Coronary artery (tissue), 2 donors: ENCODE measurements around the gene SPTLC1.
"Not testable (repeated sequence)": the region's sequence is repeated elsewhere in the genome, so short reads cannot be mapped to it uniquely, and the experiment has no call there.

Experiments
- DNase-seq: peaks from one replicate; pipeline ENCODE4 v3.0.0-alpha.2; 2017; ENCODE audit warnings: low spot score
- H3K27ac ChIP-seq, 2 donors: fragments of 200-600 bp; sonication (generic); one replicate each; pipeline ENCODE4 v1.5.1; 2016 to 2019
- H3K4me3 ChIP-seq: fragments of 200-600 bp; sonication (generic); 2 replicates; pipeline ENCODE4 v1.5.1; 2016; ENCODE audit warnings: mild to moderate bottlenecking, moderate library complexity
- CTCF ChIP-seq: fragments of 200-600 bp; sonication (generic); IDR thresholded peaks from one replicate; pipeline ENCODE4 v1.5.1; 2019; ENCODE audit warnings: antibody characterized with exemption

The SPTLC1 gene

GRCh38 chr9:92121265-92121664 is 6.1 kb upstream of the SPTLC1 start:
- no peak overlapping the region for H3K4me3 ChIP-seq
- DNase-seq: no peak
- TF ChIP-seq CTCF: no peak
- H3K27ac ChIP-seq: no peak overlapping the region

DNA sequence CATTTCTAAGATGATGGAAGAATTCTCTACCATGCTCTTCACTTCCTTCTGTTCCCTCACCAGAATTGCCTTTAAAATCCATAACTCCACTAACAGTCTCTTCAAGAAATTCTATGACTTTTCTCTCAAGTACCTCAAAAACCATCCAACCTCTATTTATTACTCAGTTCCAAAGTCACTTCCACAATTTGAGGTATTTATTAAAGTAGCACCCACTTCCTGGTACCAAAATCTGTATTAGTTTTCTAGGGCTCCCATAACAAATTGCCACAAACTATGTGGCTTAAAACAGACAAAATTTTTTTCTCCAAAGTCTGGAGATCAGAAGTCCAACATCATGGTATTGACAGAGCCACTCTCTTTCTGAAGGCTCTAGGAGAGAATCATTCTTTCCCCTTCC is 4.9 kb upstream of the SPTLC1 start:
- DNase-seq: no peak
- Histone ChIP-seq H3K27ac (no peak overlapping the region), H3K4me3 (no peak overlapping the region)
- TF ChIP-seq CTCF: no peak

GRCh38 chr9:92119586-92119985 is 4.4 kb upstream of the SPTLC1 start:
- DNase-seq: no peak
- TF ChIP-seq CTCF: no peak
- no peak overlapping the region for H3K4me3 ChIP-seq
- no peak overlapping the region for H3K27ac ChIP-seq

DNA sequence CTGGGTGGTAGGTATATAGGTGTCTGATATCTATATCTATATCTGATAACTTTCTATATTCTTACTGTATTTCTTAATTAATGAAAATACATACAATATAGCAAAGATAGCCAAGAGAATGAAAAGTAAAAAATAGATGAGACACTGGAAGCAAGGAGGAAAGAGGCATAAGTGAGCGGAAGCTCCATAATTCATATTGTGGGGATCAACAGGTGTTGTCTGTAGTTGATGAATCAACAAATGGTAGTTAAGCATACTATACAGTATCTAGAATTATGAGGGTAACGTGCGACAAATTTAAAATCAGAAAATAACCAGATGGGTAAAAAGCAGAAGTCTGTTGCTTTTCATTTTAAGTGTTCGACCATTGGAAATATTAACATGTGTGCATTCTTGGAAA is 7.1 kb downstream of the SPTLC1 start:
- no peak for TF ChIP-seq CTCF
- H3K4me3 ChIP-seq: no peak overlapping the region

DNA sequence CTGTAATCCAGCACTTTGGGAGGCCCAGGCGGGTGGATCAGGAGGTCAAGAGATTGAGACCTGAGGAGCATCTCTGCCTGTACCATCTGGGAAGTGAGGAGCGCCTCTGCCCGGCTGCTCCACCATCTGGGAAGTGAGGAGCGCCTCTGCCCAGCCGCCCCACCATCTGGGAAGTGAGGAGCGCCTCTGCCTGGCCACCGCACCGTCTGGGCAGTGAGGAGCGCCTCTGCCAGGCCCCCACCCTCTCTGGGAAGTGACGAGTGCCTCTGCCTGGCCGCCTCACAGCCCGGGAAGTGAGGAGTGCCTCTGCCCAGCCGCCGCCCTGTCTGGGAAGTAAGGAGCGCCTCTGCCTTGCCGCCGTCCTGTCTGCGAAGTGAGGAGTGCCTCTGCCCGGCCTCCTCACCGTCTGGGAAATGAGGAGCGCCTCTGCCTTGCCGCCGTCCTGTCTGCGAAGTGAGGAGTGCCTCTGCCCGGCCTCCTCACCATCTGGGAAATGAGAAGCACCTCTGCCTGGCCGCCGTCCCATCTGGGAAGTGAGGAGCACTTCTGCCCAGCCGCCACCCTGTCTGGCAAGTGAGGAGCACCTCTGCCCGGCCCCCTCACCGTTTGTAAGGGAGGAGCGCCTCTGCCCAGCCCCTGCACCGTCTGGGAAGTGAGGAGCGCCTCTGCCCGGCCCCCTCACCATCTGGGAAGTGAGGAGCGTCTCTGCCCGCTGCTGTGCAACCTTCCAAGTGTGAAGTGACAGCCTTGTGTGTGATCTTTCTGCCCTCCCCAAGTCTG is 9.6 kb downstream of the SPTLC1 start:
- not testable (repeated sequence) for DNase-seq

More for the DNA sequence above, 7.1 kb downstream of the SPTLC1 start:
- no peak overlapping the region for H3K27ac ChIP-seq
- DNase-seq: no peak

GRCh38 chr9:92103601-92104000 is 11.6 kb downstream of the SPTLC1 start:
- H3K4me3 ChIP-seq, H3K27ac ChIP-seq, DNase-seq: not testable (repeated sequence)

More for the DNA sequence above, 9.6 kb downstream of the SPTLC1 start:
- H3K4me3 ChIP-seq, H3K27ac ChIP-seq: not testable (repeated sequence)

DNA sequence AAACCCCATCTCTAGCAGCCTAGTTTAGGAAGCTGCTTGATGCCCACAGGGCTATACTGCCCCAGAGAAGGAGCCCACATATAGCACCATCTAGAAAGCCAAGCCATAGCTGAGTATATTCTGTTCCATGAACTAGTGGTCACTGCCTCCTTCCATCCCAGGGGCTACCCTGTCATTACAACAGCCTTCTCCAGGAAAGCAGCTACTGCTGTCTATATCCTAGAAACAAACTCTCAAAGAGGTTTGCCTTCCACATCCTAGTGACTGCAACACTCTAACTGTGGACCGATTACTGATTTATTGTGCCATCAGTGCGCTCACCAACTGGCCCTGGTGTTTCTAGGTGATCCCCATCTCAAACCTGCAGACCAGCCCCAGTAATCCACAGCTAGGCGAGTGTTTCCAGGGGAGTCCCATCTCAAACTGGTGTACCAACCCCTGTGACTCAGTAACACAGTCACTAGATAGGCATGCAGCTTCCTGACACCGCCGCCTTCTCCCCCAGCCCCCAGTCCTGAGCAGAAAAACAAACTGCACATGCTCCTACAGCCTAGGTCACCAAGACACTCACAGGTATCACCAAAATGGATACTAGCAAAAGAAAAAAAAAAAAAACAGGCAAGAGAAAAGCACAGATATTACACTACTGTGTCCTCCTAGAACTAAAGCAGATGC is 14.8 kb downstream of the SPTLC1 start:
- Histone ChIP-seq H3K4me3 (no peak overlapping the region), H3K27ac (no peak overlapping the region)
- DNase-seq: no peak
- no peak for TF ChIP-seq CTCF

DNA sequence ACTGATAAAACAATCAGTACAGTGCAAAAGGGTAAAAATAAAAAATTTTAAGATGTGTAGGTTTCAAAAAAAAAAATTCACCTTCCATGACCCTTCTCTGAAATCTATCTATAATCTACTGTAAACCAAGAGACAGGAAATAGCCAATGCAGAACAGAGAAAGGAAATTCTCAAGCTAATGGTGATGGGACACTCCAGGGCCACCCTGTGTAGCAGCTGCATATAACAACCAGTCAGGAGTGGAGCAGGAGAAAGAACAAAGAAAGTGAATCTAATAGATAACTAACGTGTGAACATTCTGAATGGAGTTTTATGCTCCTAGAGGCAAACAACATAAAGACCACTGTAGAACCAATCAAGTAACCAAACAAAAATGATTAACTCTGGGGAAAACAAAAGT is 16.6 kb downstream of the SPTLC1 start:
- no peak for DNase-seq
- H3K4me3 ChIP-seq: no peak overlapping the region
- TF ChIP-seq CTCF: no peak
- H3K27ac ChIP-seq: no peak overlapping the region
